NCI-H1417 (cell line): ENCODE measurements around the gene ANTKMT.

ENCODE experiments used
- DNase-seq, 3 experiments: peaks; one replicate each; lab custom pipeline; 2025; lab: John Stamatoyannopoulos, UW

The ANTKMT gene

GRCh38 chr16:700684-701584 is 20.0 kb upstream of the ANTKMT start:
- no peak for DNase-seq

GRCh38 chr16:702341-702740 is 18.6 kb upstream of the ANTKMT start:
- DNase-seq, result no peak

GRCh38 chr16:703406-703805 is 17.5 kb upstream of the ANTKMT start:
- no peak for DNase-seq

- DNase-seq, result no peak
Measured at GRCh38 chr16:704047-704446, 16.9 kb upstream of the ANTKMT start.

- DNase-seq, result peak in 2 of 3 experiments; percentile 47 to 54
Measured at GRCh38 chr16:704552-705380, 16.2 kb upstream of the ANTKMT start.

- peak; percentile 88 to 98 (median 92) for DNase-seq
Measured at GRCh38 chr16:705431-706188, 15.3 kb upstream of the ANTKMT start, which contains the start of gene FBXL16. Gene FBXL16 (minus strand): TSS chr16:705801. CDS start chr16:697405, 8,396 bp downstream.

- peak; percentile 41 to 81 (median 79) for DNase-seq
Measured at GRCh38 chr16:706189-707061, 14.5 kb upstream of the ANTKMT start.

- DNase-seq, result peak; percentile 25 to 69 (median 66)
Measured at GRCh38 chr16:707062-707538, 13.8 kb upstream of the ANTKMT start.

- DNase-seq, result no peak
Measured at GRCh38 chr16:708019-708418, 12.9 kb upstream of the ANTKMT start.

- DNase-seq, result no peak
Measured at GRCh38 chr16:708959-709358, 12.0 kb upstream of the ANTKMT start.

- DNase-seq, result peak; percentile 95 to 99 (median 98)
Measured at GRCh38 chr16:709566-710499, 11.1 kb upstream of the ANTKMT start.

GRCh38 chr16:710500-711075 is 10.4 kb upstream of the ANTKMT start:
- peak in 1 of 3 experiments; percentile 70 for DNase-seq

- no peak for DNase-seq
Measured at GRCh38 chr16:711084-711483, 9.9 kb upstream of the ANTKMT start.

- peak; percentile 65 to 77 (median 72) for DNase-seq
Measured at GRCh38 chr16:711548-712320, 9.2 kb upstream of the ANTKMT start.

- peak; percentile 11 to 53 (median 50) for DNase-seq
Measured at GRCh38 chr16:712740-713250, 8.2 kb upstream of the ANTKMT start.

- DNase-seq, result no peak
Measured at GRCh38 chr16:714079-714478, 6.9 kb upstream of the ANTKMT start.

GRCh38 chr16:714558-715476 is 6.1 kb upstream of the ANTKMT start, which contains the start of gene METRN:
Gene METRN (plus strand): TSS chr16:715118. CDS start chr16:715290, 172 bp downstream.
- peak; percentile 83 to 91 (median 87) for DNase-seq
